RKO (cell line): ENCODE results near the gene PVR.
A peak's percentile ranks its signal among the peaks of the same experiment; 100 is the strongest.
"Not testable (repeated sequence)": the region's sequence is repeated elsewhere in the genome, so short reads cannot be mapped to it uniquely, and the experiment has no call there.

Experiments
- DNase-seq: peaks from one replicate; pipeline ENCODE4 v3.0.0-alpha.2; 2016; ENCODE audit warnings: low spot score

PVR gene

GRCh38 chr19:44673510-44673909 lies 29.8 kb downstream of the PVR start:
- DNase-seq = no peak

- no peak for DNase-seq
Observed at GRCh38 chr19:44675521-44675920, 31.8 kb downstream of the PVR start.

- no peak for DNase-seq
Observed at GRCh38 chr19:44677019-44677811, 33.5 kb downstream of the PVR start.

GRCh38 chr19:44680536-44680935 lies 36.8 kb downstream of the PVR start:
- DNase-seq = no peak

GRCh38 chr19:44681992-44682790 lies 38.5 kb downstream of the PVR start:
- no peak for DNase-seq

GRCh38 chr19:44682807-44683206 lies 39.1 kb downstream of the PVR start:
- no peak for DNase-seq

GRCh38 chr19:44683434-44684210 lies 39.9 kb downstream of the PVR start:
- DNase-seq = no peak

- not testable (repeated sequence) for DNase-seq
Observed at GRCh38 chr19:44684396-44684795, 40.7 kb downstream of the PVR start.

GRCh38 chr19:44684892-44685863 lies 41.5 kb downstream of the PVR start:
- DNase-seq = peak; percentile 94

- no peak for DNase-seq
Observed at GRCh38 chr19:44685877-44686276, 42.2 kb downstream of the PVR start.

- no peak for DNase-seq
Observed at GRCh38 chr19:44686896-44687295, 43.2 kb downstream of the PVR start.

- DNase-seq = no peak
Observed at GRCh38 chr19:44687888-44688287, 44.2 kb downstream of the PVR start.

- peak; percentile 67 for DNase-seq
Observed at GRCh38 chr19:44689290-44690130, 45.8 kb downstream of the PVR start.

- DNase-seq = no peak
Observed at GRCh38 chr19:44690131-44690440, 46.4 kb downstream of the PVR start.

- DNase-seq = no peak
Observed at GRCh38 chr19:44692379-44692721, 48.6 kb downstream of the PVR start.

GRCh38 chr19:44694184-44694579 lies 50.5 kb downstream of the PVR start:
- DNase-seq = no peak

- no peak for DNase-seq
Observed at GRCh38 chr19:44696939-44697669, 53.4 kb downstream of the PVR start.

GRCh38 chr19:44697670-44698034 lies 53.9 kb downstream of the PVR start:
- DNase-seq = no peak

GRCh38 chr19:44698492-44699201 lies 54.9 kb downstream of the PVR start, which contains the start of gene CEACAM16:
CEACAM16 (plus strand) TSS chr19:44699151; CDS start chr19:44701457, 2,306 bp downstream.
- DNase-seq = no peak
